ENCODE measurements around the gene CCN2.

DNA sequence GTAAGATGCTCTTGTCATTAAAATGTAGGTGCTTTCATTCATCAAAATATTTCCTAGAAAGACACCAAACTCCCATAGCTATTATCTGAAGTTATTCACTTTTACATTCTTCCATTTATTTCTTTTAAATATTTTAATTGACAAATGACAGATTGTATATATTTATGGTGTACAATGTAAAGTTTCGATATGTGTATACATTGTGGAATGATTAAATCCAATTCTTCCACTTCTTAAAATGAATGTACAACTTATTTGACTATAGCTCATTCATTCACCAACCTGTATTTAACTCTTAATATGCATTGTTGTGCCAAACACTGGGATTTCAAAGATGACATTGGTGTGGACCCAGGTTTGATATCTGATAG lies 41.0 kb downstream of the CCN2 start:
- TF ChIP-seq, protein P1, sequence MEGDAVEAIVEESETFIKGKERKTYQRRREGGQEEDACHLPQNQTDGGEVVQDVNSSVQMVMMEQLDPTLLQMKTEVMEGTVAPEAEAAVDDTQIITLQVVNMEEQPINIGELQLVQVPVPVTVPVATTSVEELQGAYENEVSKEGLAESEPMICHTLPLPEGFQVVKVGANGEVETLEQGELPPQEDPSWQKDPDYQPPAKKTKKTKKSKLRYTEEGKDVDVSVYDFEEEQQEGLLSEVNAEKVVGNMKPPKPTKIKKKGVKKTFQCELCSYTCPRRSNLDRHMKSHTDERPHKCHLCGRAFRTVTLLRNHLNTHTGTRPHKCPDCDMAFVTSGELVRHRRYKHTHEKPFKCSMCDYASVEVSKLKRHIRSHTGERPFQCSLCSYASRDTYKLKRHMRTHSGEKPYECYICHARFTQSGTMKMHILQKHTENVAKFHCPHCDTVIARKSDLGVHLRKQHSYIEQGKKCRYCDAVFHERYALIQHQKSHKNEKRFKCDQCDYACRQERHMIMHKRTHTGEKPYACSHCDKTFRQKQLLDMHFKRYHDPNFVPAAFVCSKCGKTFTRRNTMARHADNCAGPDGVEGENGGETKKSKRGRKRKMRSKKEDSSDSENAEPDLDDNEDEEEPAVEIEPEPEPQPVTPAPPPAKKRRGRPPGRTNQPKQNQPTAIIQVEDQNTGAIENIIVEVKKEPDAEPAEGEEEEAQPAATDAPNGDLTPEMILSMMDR (IDR thresholded peaks at IDR 0.05), result no peak
- TF ChIP-seq EZH2 (IDR thresholded peaks at IDR 0.05), result no peak
